MM.1S (cell line): ENCODE data around the gene VPS26A.
A peak's percentile ranks its signal among the peaks of the same experiment; 100 is the strongest.

ENCODE experiments used
- DNase-seq: peaks from one replicate; pipeline ENCODE4 v3.0.0-alpha.2; 2015
- H2AFZ ChIP-seq: fragments of 300-600 bp; sonication (generic); 2 replicates; pipeline ENCODE4 v1.6.0; 2016; ENCODE audit warnings: antibody characterized with exemption, low read length
- H3F3A ChIP-seq: fragments of 300-600 bp; sonication (generic); 2 replicates; pipeline ENCODE4 v1.6.1; 2016; ENCODE audit warnings: mild to moderate bottlenecking, antibody characterized with exemption, low read length, moderate library complexity, mixed read lengths; ENCODE audit not compliant: insufficient read depth
- H3K27ac ChIP-seq: fragments of 300-600 bp; sonication (generic); 2 replicates; pipeline ENCODE4 v1.5.1; 2016; ENCODE audit warnings: mild to moderate bottlenecking, low read length
- H3K27me3 ChIP-seq: fragments of 300-600 bp; sonication (generic); replicated peaks from 2 replicates; pipeline ENCODE4 v1.6.0; 2016; ENCODE audit warnings: low read length; ENCODE audit not compliant: insufficient read depth
- H3K36me3 ChIP-seq: fragments of 300-600 bp; sonication (generic); replicated peaks from 2 replicates; pipeline ENCODE4 v1.6.1; 2016; ENCODE audit warnings: mild to moderate bottlenecking, low read length, mixed read lengths; ENCODE audit not compliant: insufficient read depth
- H3K4me1 ChIP-seq: fragments of 300-600 bp; sonication (generic); 2 replicates; pipeline ENCODE4 v1.6.1; 2016; ENCODE audit warnings: low read length, mixed read lengths
- H3K4me2 ChIP-seq: fragments of 300-600 bp; sonication (generic); 2 replicates; pipeline ENCODE4 v1.6.0; 2016; ENCODE audit warnings: low read depth, low read length
- H3K4me3 ChIP-seq: fragments of 300-600 bp; sonication (generic); 2 replicates; pipeline ENCODE4 v1.5.1; 2016; ENCODE audit warnings: low read length, mixed read lengths
- H3K79me2 ChIP-seq: fragments of 300-600 bp; sonication (generic); 2 replicates; pipeline ENCODE4 v1.6.1; 2016; ENCODE audit warnings: mixed run types, low read length, mixed read lengths
- H3K9ac ChIP-seq: fragments of 300-600 bp; sonication (generic); 2 replicates; pipeline ENCODE4 v1.6.1; 2016; ENCODE audit warnings: low read length, mixed read lengths
- H3K9me2 ChIP-seq: fragments of 300-600 bp; sonication (generic); replicated peaks from 2 replicates; pipeline ENCODE4 v1.6.1; 2016; ENCODE audit warnings: mild to moderate bottlenecking, low read length, mixed read lengths; ENCODE audit not compliant: insufficient read depth
- H3K9me3 ChIP-seq: fragments of 300-600 bp; sonication (generic); replicated peaks from 2 replicates; pipeline ENCODE4 v1.6.1; 2016; ENCODE audit warnings: mild to moderate bottlenecking, low read length, mixed read lengths; ENCODE audit not compliant: insufficient read depth
- H4K20me1 ChIP-seq: fragments of 300-600 bp; sonication (generic); 2 replicates; pipeline ENCODE4 v1.6.1; 2016; ENCODE audit warnings: mild to moderate bottlenecking, low read length, moderate library complexity, mixed read lengths; ENCODE audit not compliant: insufficient read depth
- EZH2 ChIP-seq: fragments of 300-600 bp; sonication (generic); optimal IDR thresholded peaks from 2 replicates; pipeline ENCODE3; 2017; ENCODE audit warnings: low read depth, mild to moderate bottlenecking, antibody characterized with exemption, low read length, mixed read lengths
- EZH2phosphoT487 ChIP-seq: fragments of 300-600 bp; sonication (generic); IDR thresholded peaks from 2 replicates; pipeline ENCODE4 v1.6.1; 2018; ENCODE audit warnings: antibody characterized with exemption, low read length
- TF ChIP-seq, protein P1 (sequence below): fragments of 300-600 bp; sonication (generic); IDR thresholded peaks from 2 replicates; pipeline ENCODE4 v1.5.1; 2016; ENCODE audit warnings: antibody characterized with exemption, low read length, mixed read lengths

Gene VPS26A

DNA sequence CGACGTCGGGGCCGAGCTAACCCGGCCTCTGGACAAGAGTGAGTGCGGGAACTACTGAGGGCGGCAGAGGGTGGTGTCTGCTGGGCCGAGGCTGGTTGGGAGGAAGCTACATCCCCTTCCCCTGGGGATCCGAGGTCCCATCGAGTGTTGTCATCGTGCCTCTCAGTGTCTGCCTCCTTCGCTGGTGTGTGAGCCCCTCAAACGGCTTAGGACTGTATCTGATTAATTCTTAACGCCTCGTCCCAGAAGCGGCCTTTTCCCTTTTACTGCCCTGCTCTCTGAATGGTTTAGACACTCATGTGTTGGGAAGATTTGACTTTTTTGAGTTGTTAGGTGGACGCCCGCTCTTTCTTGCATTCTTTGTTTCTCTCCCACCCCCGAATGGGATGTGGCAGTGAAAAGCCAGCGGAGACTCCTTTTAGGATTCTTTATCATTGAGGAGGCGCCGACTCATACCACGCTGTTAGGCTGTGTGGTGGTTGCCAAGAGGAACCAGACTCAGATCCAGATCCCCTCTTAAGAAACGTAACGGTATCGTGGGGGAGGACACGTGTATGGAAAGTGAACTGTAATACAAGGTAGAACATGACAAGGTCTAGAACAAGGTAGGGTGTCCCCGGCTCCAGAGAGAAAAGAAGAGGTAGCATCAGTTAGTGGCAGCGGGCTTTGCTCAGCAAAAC is 56.7 kb downstream of the VPS26A start:
- Histone ChIP-seq H3K4me3 (peak overlapping the region; percentile 98), H3K4me1 (peaks cover 9% of the 10 kb centered on the region; the same call in 1 of the 2 replicates), H3K79me2 (peaks cover 56% of the 10 kb centered on the region), H3K36me3 (no peaks in the 10 kb centered on the region), H2AFZ (peak overlapping the region; percentile 71), H3K9me2 (no peaks in the 10 kb centered on the region), H3K27ac (peak overlapping the region; percentile 75), H3K4me2 (peak overlapping the region; percentile 83), H3K9me3 (no peaks in the 10 kb centered on the region), H3K9ac (peak overlapping the region; percentile 97), H3K27me3 (no peaks in the 10 kb centered on the region), H4K20me1 (no peaks in the 10 kb centered on the region), H3F3A (peaks cover 4% of the 10 kb centered on the region; the same call in 1 of the 2 replicates)
- TF ChIP-seq, protein P1, sequence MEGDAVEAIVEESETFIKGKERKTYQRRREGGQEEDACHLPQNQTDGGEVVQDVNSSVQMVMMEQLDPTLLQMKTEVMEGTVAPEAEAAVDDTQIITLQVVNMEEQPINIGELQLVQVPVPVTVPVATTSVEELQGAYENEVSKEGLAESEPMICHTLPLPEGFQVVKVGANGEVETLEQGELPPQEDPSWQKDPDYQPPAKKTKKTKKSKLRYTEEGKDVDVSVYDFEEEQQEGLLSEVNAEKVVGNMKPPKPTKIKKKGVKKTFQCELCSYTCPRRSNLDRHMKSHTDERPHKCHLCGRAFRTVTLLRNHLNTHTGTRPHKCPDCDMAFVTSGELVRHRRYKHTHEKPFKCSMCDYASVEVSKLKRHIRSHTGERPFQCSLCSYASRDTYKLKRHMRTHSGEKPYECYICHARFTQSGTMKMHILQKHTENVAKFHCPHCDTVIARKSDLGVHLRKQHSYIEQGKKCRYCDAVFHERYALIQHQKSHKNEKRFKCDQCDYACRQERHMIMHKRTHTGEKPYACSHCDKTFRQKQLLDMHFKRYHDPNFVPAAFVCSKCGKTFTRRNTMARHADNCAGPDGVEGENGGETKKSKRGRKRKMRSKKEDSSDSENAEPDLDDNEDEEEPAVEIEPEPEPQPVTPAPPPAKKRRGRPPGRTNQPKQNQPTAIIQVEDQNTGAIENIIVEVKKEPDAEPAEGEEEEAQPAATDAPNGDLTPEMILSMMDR: no peak
- TF ChIP-seq EZH2phosphoT487 (no peak), EZH2 (no peak)
- no peak for DNase-seq

DNA sequence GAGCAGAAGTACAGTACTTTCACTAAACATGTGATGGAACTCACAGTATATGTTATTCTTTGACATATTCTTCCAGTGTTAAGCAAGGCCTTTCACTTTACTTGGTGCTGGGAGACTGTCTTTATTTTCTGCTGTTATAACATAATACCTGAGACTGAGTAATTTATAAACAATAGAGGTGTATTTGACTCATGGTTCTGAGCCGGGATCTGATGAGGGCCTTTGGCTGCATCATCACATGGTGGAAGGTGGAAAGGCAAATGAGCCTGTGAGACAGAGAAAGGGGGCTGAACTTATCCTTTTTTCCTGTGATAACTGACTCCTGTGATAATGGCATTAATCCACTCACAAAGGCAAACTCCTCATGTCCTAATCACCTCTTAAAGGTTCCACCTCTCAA is 57.5 kb downstream of the VPS26A start:
- no peak for DNase-seq
- Histone ChIP-seq H3K9ac (peak overlapping the region; percentile 97), H3K9me3 (no peaks in the 10 kb centered on the region), H3K27me3 (no peaks in the 10 kb centered on the region), H4K20me1 (no peaks in the 10 kb centered on the region), H3K27ac (no peak overlapping the region), H3F3A (peaks cover 4% of the 10 kb centered on the region; the same call in 1 of the 2 replicates), H3K4me1 (peaks cover 9% of the 10 kb centered on the region; the same call in 1 of the 2 replicates), H2AFZ (no peak overlapping the region), H3K36me3 (no peaks in the 10 kb centered on the region), H3K4me2 (peak overlapping the region; percentile 83), H3K9me2 (no peaks in the 10 kb centered on the region), H3K4me3 (peak overlapping the region; percentile 98), H3K79me2 (peaks cover 64% of the 10 kb centered on the region)
- no peak for TF ChIP-seq EZH2phosphoT487
- TF ChIP-seq, protein P1: no peak
- no peak for TF ChIP-seq EZH2

DNA sequence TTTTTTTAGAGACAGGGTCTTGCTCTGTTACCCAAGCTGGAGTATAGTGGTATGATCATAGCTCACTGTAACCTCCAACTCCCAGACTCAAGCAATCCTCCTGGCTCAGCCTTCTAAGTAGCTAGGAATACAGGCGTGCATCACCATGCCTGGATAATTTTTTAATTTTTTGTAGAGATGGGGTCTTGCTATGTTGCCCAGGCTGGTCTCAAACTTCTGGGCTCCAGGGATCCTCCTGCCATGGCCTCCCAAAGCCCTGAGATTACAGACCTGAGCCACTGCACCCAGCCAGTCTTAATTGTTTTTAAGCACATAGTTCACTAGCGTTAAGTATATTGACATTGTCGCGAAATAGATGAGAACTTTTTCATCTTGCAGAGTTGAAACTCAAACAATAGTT is 58.0 kb downstream of the VPS26A start:
- H2AFZ ChIP-seq: no peak overlapping the region
- H3K9ac ChIP-seq: no peak overlapping the region
- H3K27me3 ChIP-seq: no peaks in the 10 kb centered on the region
- no peaks in the 10 kb centered on the region for H4K20me1 ChIP-seq
- no peak for DNase-seq
- H3K4me1 ChIP-seq: peaks cover 9% of the 10 kb centered on the region; the same call in 1 of the 2 replicates
- no peak overlapping the region for H3K4me3 ChIP-seq
- TF ChIP-seq EZH2phosphoT487 (no peak), EZH2 (no peak)
- TF ChIP-seq, protein P1: no peak
- no peak overlapping the region for H3K4me2 ChIP-seq
- peaks cover 70% of the 10 kb centered on the region for H3K79me2 ChIP-seq
- peaks cover 4% of the 10 kb centered on the region; the same call in 1 of the 2 replicates for H3F3A ChIP-seq
- H3K9me2 ChIP-seq: no peaks in the 10 kb centered on the region
- no peaks in the 10 kb centered on the region; the same call in 1 of the 2 replicates for H3K36me3 ChIP-seq
- no peaks in the 10 kb centered on the region for H3K9me3 ChIP-seq
- H3K27ac ChIP-seq: no peak overlapping the region
